ENCODE data around the gene TBC1D10A.

Gene TBC1D10A

DNA sequence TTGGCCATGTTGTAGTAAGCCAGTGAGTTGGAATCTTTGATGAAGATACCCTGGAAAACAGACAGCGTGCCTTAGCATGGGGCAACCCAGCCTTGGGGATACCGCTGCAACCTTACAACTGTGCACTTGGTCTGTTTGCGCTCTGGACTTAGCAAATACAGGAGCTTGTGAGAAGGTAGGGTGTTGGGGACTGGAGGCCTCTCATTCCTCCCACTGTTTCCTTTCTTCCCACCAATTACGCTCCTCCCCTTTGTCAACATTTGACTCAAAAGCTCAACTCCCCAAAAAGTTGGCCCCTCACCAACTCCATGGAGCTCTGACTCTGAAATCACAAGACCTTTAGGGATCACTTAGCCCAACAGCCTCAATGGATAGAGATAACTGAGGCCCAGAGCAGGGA, 7.9 kb upstream of the TBC1D10A start:
- H3K27ac ChIP-seq (ENCODE audit: extremely low read depth, low read depth, low read length): no peak overlapping the region
- ChIA-PET CTCF (interaction anchor here (1.0 kb wide), 1 partner anchor 151 kb away, joined by 3 read pairs; no protein-coding TSS in a partner anchor), POLR2A (interaction anchor here (0.6 kb wide), 1 partner anchor 78 kb away, joined by 3 read pairs; no protein-coding TSS in a partner anchor)
- H3K4me1 ChIP-seq (ENCODE audit: control insufficient read depth, insufficient read depth, low read length): no peaks in the 10 kb centered on the region
- no peak overlapping the region for H3K4me3 ChIP-seq (ENCODE audit: low read depth, low read length)
- H3K9me3 ChIP-seq (ENCODE audit: control insufficient read depth, insufficient read depth, low read depth, low read length): no peaks in the 10 kb centered on the region
- TF ChIP-seq ZFP3 (tag by site-specific recombination; IDR thresholded peaks at IDR 0.05; ENCODE audit: low read depth): no peak
- TF ChIP-seq ZNF473 (tag by site-specific recombination; IDR thresholded peaks at IDR 0.05): no peak
- TF ChIP-seq ZNF548 (tag by site-specific recombination; IDR thresholded peaks at IDR 0.05): no peak
- TF ChIP-seq ZNF324 (tag by site-specific recombination; IDR thresholded peaks at IDR 0.05): no peak
- TF ChIP-seq ZXDB (tag by site-specific recombination; IDR thresholded peaks at IDR 0.05): no peak
- TF ChIP-seq ZNF24 (tag by site-specific recombination; IDR thresholded peaks at IDR 0.05): no peak
- no peak for TF ChIP-seq PRDM6 (tag by site-specific recombination; IDR thresholded peaks at IDR 0.05)
- TF ChIP-seq, protein P1, sequence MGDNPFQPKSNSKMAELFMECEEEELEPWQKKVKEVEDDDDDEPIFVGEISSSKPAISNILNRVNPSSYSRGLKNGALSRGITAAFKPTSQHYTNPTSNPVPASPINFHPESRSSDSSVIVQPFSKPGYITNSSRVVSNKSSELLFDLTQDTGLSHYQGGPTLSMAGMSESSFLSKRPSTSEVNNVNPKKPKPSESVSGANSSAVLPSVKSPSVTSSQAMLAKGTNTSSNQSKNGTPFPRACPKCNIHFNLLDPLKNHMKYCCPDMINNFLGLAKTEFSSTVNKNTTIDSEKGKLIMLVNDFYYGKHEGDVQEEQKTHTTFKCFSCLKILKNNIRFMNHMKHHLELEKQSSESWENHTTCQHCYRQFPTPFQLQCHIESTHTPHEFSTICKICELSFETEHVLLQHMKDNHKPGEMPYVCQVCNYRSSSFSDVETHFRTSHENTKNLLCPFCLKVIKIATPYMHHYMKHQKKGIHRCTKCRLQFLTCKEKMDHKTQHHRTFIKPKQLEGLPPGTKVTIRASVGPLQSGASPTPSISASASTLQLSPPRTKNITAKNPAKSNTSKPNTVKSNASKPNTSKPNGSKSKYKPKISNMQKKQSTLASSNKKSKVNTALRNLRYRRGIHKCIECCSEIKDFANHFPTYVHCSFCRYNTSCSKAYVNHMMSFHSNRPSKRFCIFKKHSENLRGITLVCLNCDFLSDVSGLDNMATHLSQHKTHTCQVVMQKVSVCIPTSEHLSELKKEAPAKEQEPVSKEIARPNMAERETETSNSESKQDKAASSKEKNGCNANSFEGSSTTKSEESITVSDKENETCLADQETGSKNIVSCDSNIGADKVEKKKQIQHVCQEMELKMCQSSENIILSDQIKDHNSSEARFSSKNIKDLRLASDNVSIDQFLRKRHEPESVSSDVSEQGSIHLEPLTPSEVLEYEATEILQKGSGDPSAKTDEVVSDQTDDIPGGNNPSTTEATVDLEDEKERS (tag by site-specific recombination; IDR thresholded peaks at IDR 0.05): no peak
- TF ChIP-seq ZNF555 (tag by site-specific recombination; conservative IDR thresholded peaks at IDR 0.05): no peak
- no peak for TF ChIP-seq ZNF221 (tag by site-specific recombination; IDR thresholded peaks at IDR 0.05; ENCODE audit: borderline replicate concordance)
- no peak for TF ChIP-seq ZNF791 (tag by site-specific recombination; IDR thresholded peaks at IDR 0.05)
- TF ChIP-seq ZNF416 (tag by site-specific recombination; IDR thresholded peaks at IDR 0.05): no peak
- no peak for TF ChIP-seq ZNF610 (tag by site-specific recombination; IDR thresholded peaks at IDR 0.05; ENCODE audit: borderline replicate concordance)
- H3K36me3 ChIP-seq (ENCODE audit: control insufficient read depth in 2 of 2, insufficient read depth in 1 of 2, low read length in 2 of 2): peaks cover 63 to 91% of the 10 kb centered on the region in 2 experiments

DNA sequence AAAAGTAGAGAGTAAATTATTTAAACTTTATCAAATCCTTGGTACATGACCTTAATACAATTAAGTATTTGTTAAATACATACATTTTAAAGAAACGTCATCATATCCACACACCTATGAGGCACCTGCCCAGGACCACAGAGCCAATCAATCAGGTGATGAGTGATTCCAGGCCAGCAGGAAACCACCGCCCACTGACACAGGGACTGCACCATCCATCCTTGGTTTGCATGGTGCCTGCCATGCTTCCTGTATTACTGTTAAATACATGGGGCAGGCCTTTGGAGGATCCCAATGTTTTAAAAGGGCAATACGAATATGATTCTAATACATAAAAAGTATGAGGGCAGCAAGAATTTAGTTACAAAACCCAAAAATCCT, 7.0 kb upstream of the TBC1D10A start:
- Histone ChIP-seq H3K36me3 (ENCODE audit: control insufficient read depth in 2 of 2, insufficient read depth in 1 of 2, low read length in 2 of 2) (peaks cover 53 to 85% of the 10 kb centered on the region in 2 experiments), H3K27ac (ENCODE audit: extremely low read depth, low read depth, low read length) (no peak overlapping the region), H3K4me3 (ENCODE audit: low read depth, low read length) (no peak overlapping the region), H3K4me1 (ENCODE audit: control insufficient read depth, insufficient read depth, low read length) (no peaks in the 10 kb centered on the region), H3K9me3 (ENCODE audit: control insufficient read depth, insufficient read depth, low read depth, low read length) (no peaks in the 10 kb centered on the region)
- ChIA-PET POLR2A (interaction anchor here (2.2 kb wide), 1 partner anchor 23 kb away, joined by 11 read pairs; the partner anchor contains the start of genes CCDC157 and SF3A1), CTCF (interaction anchor here (0.9 to 1.1 kb wide), 2 partner anchors 46 to 57 kb away, joined by 4 read pairs; no protein-coding TSS in a partner anchor)
- TF ChIP-seq ZNF561 (tag by site-specific recombination; IDR thresholded peaks at IDR 0.05; ENCODE audit: borderline replicate concordance) (no peak), ZNF610 (tag by site-specific recombination; IDR thresholded peaks at IDR 0.05; ENCODE audit: borderline replicate concordance) (no peak), ZNF138 (tag by site-specific recombination; IDR thresholded peaks at IDR 0.05; ENCODE audit: borderline replicate concordance) (no peak), ZNF302 (tag by site-specific recombination; IDR thresholded peaks at IDR 0.05; ENCODE audit: low read depth) (no peak), ZBTB1 (tag by site-specific recombination; IDR thresholded peaks at IDR 0.05) (no peak), KLF17 (tag by site-specific recombination; IDR thresholded peaks at IDR 0.05) (no peak), KLF9 (tag by site-specific recombination; IDR thresholded peaks at IDR 0.05; ENCODE audit: low read depth) (no peak), ZNF274 (IDR thresholded peaks at IDR 0.05; ENCODE audit: low read length) (no peak), ZNF274 (tag by site-specific recombination; IDR thresholded peaks at IDR 0.05; ENCODE audit: borderline replicate concordance) (no peak), ZFP41 (tag by site-specific recombination; IDR thresholded peaks at IDR 0.05; ENCODE audit: borderline replicate concordance) (no peak), ZNF747 (tag by site-specific recombination; IDR thresholded peaks at IDR 0.05) (no peak), ZNF2 (tag by site-specific recombination; IDR thresholded peaks at IDR 0.05) (no peak), PATZ1 (tag by site-specific recombination; IDR thresholded peaks at IDR 0.05) (no peak)
